Activated T-helper 2 cell treated with anti-CD3 and anti-CD28 coated beads, Interferon-gamma antibody, Interleukin-2, Interleukin-4, amounts not matched to agents 10 μg/mL and 5 μg/mL and 100 μg/mL, durations not matched to agents 14 hours and 24 hours and 36 hours (primary cell): Measurements from ENCODE around the gene ZNF556. TPM values are rescaled to one million over a fixed set of nuclear protein-coding genes. Genes with fewer than 3 reads are reported as not detected.
A peak's percentile ranks its signal among the peaks of the same experiment; 100 is the strongest.

Experiments
- DNase-seq: peaks from one replicate; pipeline ENCODE4 v3.0.0; 2021; ENCODE audit warnings: low spot score
- H3K27ac Mint-ChIP-seq: one replicate; pipeline ENCODE4 v1.8.0; 2021; ENCODE audit warnings: mixed read lengths
- H3K27me3 Mint-ChIP-seq: one replicate; pipeline ENCODE4 v1.8.0; 2021; ENCODE audit warnings: low read depth, mixed read lengths
- H3K36me3 Mint-ChIP-seq: one replicate; pipeline ENCODE4 v1.8.0; 2021; ENCODE audit warnings: low read depth, mixed read lengths
- H3K4me1 Mint-ChIP-seq: one replicate; pipeline ENCODE4 v1.8.0; 2021; ENCODE audit warnings: low read depth, mixed read lengths
- H3K4me3 Mint-ChIP-seq: one replicate; pipeline ENCODE4 v1.8.0; 2021; ENCODE audit warnings: low read depth, mild to moderate bottlenecking, moderate library complexity, mixed read lengths
- H3K9me3 Mint-ChIP-seq: one replicate; pipeline ENCODE4 v1.8.0; 2021; ENCODE audit warnings: mixed read lengths
- intact Hi-C: fragments of 100-400 bp; cut with micrococcal nuclease; formaldehyde crosslinking; loops from one replicate; pipeline ENCODE4 v1.15.1; 2023
- total RNA-seq: library from RNA; stranded (reverse); gene quantifications from 2 replicates; pipeline ENCODE4 v1.2.3, GENCODE V29; 2022

The ZNF556 gene
- total RNA-seq, 1 donor from 2014 or later = not detected

DNA sequence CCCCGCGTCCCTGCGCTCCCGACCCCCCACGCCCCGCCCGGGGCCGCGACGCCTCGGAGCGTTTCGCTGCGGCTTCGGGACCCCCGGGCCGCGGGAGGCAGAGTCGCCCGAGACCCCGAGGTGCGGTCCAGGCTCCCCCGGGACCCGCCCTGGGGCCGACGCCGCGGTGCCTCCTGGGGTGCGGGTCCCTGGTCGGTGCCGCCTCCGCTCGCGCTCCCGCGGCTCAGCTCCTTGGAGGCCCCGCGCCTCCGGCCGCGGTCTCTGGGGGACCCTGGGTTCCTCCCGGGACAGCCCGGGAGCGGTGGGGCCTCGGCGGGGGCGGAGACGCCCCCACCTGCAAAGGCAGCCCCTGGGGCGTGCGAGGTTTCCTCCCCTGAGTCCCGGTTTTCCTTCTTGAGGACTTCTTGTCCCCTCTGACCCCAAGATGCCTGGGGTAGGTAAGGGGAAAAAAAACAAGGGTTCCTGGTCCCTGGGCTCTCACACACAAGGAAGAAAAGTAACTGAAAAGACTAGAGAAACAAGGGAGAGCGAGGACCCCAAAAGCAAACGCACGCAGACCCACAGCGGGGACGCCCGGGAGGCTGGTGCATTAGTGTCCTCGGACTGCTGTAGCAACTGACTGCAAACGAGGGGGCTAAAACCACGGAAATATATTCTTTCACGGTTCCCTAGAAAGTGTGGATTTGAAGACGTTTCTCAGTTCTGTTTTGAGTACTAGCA is 25.1 kb upstream of the ZNF556 start:
- Mint-ChIP-seq H3K4me1 (no peaks in the 10 kb centered on the region), H3K27me3 (peaks cover 7% of the 10 kb centered on the region), H3K4me3 (peak overlapping the region; percentile 49), H3K36me3 (peaks cover 2% of the 10 kb centered on the region), H3K27ac (no peak overlapping the region), H3K9me3 (peaks cover 22% of the 10 kb centered on the region)
- DNase-seq = no peak
- intact Hi-C loops = no loop called here

- intact Hi-C loops = no loop called here
- Mint-ChIP-seq H3K9me3 (peaks cover 24% of the 10 kb centered on the region), H3K4me3 (no peak overlapping the region), H3K27me3 (peaks cover 7% of the 10 kb centered on the region), H3K27ac (no peak overlapping the region), H3K36me3 (peaks cover 3% of the 10 kb centered on the region), H3K4me1 (no peaks in the 10 kb centered on the region)
- DNase-seq = no peak
Measured at GRCh38 chr19:2845107-2845506, 22.0 kb upstream of the ZNF556 start.

DNA sequence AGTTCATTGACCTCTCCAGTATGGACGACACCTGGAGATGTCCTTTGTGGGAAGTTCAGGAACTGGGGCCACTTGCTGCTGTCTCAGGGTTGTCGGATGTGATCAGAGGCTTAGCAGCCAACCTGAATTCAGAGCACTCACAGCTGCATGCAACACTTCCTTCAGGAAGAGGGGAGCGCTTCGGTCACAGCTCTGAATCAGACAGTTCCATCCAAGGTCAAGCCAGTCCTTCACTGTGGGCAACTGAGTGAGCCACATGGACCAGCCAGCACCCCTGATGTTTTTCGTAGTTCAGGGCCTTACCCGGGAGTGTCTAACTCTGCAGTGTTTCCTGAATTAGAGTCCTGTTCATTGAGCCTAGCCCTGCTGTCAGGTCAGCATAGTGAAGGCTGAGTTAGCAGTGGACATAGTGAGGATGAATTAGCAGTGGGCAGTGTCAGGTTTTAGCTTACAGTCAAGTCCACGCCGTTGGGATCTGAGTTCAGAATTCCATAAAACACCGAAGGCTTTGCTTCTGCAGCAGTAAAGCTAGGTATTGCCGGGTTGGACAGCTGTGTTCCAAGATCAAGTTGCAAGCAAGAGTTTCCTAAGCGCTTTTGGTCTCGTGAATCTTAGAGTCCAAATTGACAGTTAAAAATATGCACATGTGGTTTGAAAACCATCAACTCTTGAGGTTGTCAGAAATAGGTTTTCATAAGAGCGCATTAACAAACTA is 20.8 kb upstream of the ZNF556 start:
- Mint-ChIP-seq H3K9me3 (peaks cover 34% of the 10 kb centered on the region), H3K27ac (no peak overlapping the region), H3K4me1 (no peaks in the 10 kb centered on the region), H3K27me3 (peaks cover 7% of the 10 kb centered on the region), H3K36me3 (peaks cover 13% of the 10 kb centered on the region), H3K4me3 (no peak overlapping the region)
- DNase-seq = no peak
- intact Hi-C loops = no loop called here

- Mint-ChIP-seq H3K9me3 (peaks cover 46% of the 10 kb centered on the region), H3K4me1 (no peaks in the 10 kb centered on the region), H3K27me3 (peaks cover 3% of the 10 kb centered on the region), H3K4me3 (no peak overlapping the region), H3K27ac (no peak overlapping the region), H3K36me3 (peaks cover 24% of the 10 kb centered on the region)
- no peak for DNase-seq
- intact Hi-C loops = no loop called here
Measured at GRCh38 chr19:2847507-2847906, 19.6 kb upstream of the ZNF556 start.

DNA sequence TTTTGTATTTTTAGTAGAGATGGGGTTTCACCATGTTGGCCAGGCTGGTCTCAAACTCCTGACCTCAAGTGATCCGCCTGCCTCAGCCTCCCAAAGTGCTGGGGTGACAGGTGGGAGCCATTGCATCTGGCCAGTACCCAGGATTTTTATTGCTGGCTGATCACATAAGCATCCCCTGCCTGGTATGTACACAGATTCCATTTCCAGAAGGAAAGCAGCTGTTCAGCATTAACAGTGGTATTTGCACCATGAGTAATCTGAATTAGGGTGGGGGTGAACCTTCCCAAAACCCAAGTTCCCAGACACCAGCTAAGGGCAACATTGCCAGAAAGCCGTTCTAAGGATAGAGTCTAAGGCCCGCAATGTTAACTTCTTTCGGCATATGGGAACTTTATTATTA is 18.5 kb upstream of the ZNF556 start:
- H3K27me3 Mint-ChIP-seq = no peaks in the 10 kb centered on the region
- DNase-seq = no peak
- H3K4me1 Mint-ChIP-seq = no peaks in the 10 kb centered on the region
- H3K9me3 Mint-ChIP-seq = peaks cover 57% of the 10 kb centered on the region
- intact Hi-C loops = no loop called here
- H3K36me3 Mint-ChIP-seq = peaks cover 36% of the 10 kb centered on the region
- no peak overlapping the region for H3K4me3 Mint-ChIP-seq
- H3K27ac Mint-ChIP-seq = no peak overlapping the region

- H3K9me3 Mint-ChIP-seq = peaks cover 66% of the 10 kb centered on the region
- H3K4me1 Mint-ChIP-seq = no peaks in the 10 kb centered on the region
- peaks cover 45% of the 10 kb centered on the region for H3K36me3 Mint-ChIP-seq
- H3K4me3 Mint-ChIP-seq = no peak overlapping the region
- H3K27me3 Mint-ChIP-seq = no peaks in the 10 kb centered on the region
- intact Hi-C loops = no loop called here
- DNase-seq = no peak
- no peak overlapping the region for H3K27ac Mint-ChIP-seq
Measured at GRCh38 chr19:2850256-2850925, 16.7 kb upstream of the ZNF556 start.

- Mint-ChIP-seq H3K27me3 (no peaks in the 10 kb centered on the region), H3K9me3 (peaks cover 64% of the 10 kb centered on the region), H3K4me3 (no peak overlapping the region), H3K27ac (no peak overlapping the region), H3K4me1 (peaks cover 2% of the 10 kb centered on the region), H3K36me3 (peaks cover 45% of the 10 kb centered on the region)
- intact Hi-C loops = no loop called here
- DNase-seq = no peak
Measured at GRCh38 chr19:2852598-2852997, 14.5 kb upstream of the ZNF556 start.

- no peak for DNase-seq
- Mint-ChIP-seq H3K4me3 (no peak overlapping the region), H3K4me1 (peaks cover 2% of the 10 kb centered on the region), H3K27me3 (no peaks in the 10 kb centered on the region), H3K36me3 (peaks cover 45% of the 10 kb centered on the region), H3K9me3 (peaks cover 66% of the 10 kb centered on the region), H3K27ac (no peak overlapping the region)
- intact Hi-C loops = no loop called here
Measured at GRCh38 chr19:2853015-2853606, 14.0 kb upstream of the ZNF556 start.

DNA sequence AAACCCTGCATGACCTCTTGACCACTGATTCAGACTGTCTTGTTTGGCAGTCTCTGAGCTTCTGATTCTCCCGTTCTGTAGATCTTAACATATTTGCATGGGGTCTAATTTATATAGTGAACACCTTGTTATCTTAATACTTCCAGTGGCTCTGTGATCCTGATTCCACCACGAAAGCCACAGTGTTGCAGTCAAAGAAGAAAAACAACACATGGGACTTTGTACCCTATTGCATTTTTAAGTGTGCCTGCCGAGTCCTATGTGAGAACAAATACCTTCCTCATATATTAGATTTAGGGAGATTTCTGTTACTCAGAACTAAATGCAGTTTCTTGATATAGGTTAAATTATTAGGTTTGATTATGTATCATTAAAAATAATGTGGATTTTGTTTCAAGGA is 12.3 kb upstream of the ZNF556 start:
- intact Hi-C loops = no loop called here
- DNase-seq = no peak
- H3K27ac Mint-ChIP-seq = no peak overlapping the region
- no peak overlapping the region for H3K4me3 Mint-ChIP-seq
- peaks cover 45% of the 10 kb centered on the region for H3K36me3 Mint-ChIP-seq
- H3K27me3 Mint-ChIP-seq = no peaks in the 10 kb centered on the region
- peaks cover 78% of the 10 kb centered on the region for H3K9me3 Mint-ChIP-seq
- peaks cover 2% of the 10 kb centered on the region for H3K4me1 Mint-ChIP-seq

DNA sequence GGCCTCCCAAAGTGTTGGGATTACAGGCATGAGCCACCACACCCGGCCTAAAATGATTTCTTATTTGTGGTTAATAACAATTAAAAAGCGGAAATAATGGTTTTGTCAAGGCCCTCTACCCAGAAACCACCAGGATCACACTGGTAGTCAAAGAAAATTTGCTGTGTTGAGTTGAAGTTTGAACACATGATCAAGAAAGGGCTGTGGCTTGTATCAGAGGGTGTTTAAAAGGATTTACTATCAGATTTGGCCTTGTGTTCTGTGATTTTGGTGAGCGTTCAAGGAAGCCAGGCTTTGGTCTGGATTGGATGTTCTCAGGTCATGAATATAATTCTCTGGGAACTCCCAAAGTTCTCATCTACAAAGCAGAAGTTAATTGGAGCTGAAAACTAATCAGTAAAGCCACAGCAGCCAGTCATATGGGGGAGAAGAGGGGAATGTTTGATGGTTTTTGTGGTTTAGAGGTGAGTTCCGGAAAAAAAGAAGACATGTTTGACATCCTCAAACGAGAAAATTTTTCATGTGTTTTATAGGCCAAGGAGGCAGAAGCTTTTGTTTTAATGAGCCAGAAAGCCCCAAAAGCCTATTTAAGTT is 10.6 kb upstream of the ZNF556 start:
- Mint-ChIP-seq H3K27me3 (no peaks in the 10 kb centered on the region), H3K36me3 (peaks cover 30% of the 10 kb centered on the region), H3K9me3 (peaks cover 67% of the 10 kb centered on the region), H3K4me3 (no peak overlapping the region), H3K4me1 (peaks cover 2% of the 10 kb centered on the region), H3K27ac (no peak overlapping the region)
- intact Hi-C loops = no loop called here
- DNase-seq = no peak

DNA sequence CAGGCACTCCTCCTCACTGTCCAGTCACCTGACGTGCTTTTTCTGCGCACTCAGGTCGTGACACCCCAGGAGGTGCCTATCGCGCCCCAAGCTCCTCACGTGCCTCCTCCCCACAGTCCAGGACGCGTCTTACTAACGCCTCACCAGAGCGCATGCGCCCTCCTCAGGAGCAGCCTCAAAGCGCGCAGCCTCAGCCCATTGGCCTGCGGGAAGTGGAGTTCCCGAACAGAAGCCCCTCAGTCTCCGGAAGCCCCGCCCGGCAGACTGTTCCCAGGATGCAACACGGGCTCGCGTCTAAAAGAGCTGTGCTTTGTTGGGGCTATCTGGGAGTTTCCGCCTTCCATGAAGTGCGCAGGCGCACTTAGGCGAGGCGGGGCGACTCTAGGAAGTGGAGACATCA is 8.3 kb upstream of the ZNF556 start:
- Mint-ChIP-seq H3K4me1 (peaks cover 2% of the 10 kb centered on the region), H3K4me3 (no peak overlapping the region), H3K9me3 (peaks cover 53% of the 10 kb centered on the region), H3K36me3 (peaks cover 7% of the 10 kb centered on the region), H3K27me3 (no peaks in the 10 kb centered on the region), H3K27ac (no peak overlapping the region)
- no peak for DNase-seq
- intact Hi-C loops = no loop called here

DNA sequence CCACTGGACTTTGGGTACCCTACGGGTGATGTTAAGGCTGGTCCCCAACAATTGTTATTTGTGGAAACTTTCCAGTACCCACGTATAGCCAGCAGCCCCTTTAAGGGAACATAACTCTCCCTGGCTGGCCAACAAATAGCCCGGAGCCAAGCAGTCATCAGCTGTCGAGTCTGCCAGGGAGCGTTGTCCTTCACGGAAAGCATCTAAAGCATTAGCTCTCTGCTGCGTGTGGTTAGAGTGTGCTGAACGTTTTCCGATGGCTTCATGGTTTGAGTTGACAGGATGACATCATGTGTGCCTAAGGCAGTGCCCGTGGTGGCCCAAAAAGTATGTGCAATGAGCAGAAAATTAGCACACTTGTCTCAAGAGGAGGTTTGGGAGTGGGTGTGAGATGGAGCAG is 3.3 kb upstream of the ZNF556 start:
- no peak overlapping the region for H3K4me3 Mint-ChIP-seq
- intact Hi-C loops = no loop called here
- H3K36me3 Mint-ChIP-seq = no peaks in the 10 kb centered on the region
- H3K27ac Mint-ChIP-seq = no peak overlapping the region
- no peak for DNase-seq
- H3K4me1 Mint-ChIP-seq = no peaks in the 10 kb centered on the region
- H3K9me3 Mint-ChIP-seq = peaks cover 37% of the 10 kb centered on the region
- H3K27me3 Mint-ChIP-seq = no peaks in the 10 kb centered on the region
